ENCODE results near the gene RAET1E.
"Not testable (repeated sequence)": the region's sequence is repeated elsewhere in the genome, so short reads cannot be mapped to it uniquely, and the experiment has no call there.

RAET1E gene

DNA sequence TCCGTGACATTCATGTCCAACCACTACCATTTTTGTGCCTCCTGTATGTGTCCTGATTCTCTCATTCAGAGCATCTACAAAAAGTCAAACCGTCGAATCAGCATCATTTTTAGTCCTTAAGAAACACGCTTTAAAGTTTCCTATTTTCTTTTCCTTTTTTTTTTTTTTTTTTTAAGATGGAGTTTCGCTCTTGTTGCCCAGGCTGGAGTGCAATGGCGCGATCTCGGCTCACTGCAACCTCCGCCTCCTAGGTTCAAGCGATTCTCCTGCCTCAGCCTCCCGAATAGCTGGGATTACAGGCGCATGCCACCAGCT is 35.5 kb downstream of the RAET1E start:
- not testable (repeated sequence) for DNase-seq (ENCODE audit: low spot score)

DNA sequence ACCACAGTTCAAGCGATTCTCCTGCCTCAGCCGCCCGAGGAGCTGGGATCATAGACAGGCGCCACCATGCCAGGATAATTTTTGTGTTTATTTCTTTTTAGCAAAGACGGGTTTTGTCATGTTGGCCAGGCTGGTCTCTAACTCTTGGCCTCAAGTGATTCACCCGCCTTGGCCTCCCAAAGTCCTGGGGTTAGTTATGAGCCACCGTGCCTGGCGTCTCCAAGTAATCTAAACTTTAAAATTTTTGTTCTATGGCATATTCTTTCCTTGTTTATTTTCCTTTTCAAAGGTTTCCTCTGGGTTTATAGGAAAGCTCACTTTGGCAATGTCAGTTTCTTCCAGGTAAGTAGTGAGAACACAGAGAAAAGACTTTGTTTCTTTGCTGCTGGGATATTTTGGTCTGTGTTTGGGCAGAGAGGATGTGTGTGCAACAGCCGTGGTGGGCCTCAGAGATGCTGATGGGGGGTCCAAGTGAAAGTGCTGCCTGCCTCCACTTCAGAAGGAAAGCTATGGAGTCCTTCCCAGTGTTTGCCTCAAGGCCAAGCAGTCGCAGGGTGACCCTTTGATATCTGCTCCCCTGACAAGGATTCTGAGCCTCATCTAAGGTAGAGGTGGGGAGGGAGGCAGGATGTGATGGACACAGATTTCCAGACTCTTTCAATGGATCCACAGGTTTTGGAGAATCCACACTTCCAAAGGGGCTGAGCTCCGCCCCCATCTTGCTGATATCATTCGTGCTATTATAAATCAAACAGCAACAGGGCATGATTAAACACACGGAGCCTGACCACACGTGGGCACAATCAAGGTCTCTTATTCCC is 36.1 kb downstream of the RAET1E start:
- no peak for DNase-seq (ENCODE audit: low spot score)

DNA sequence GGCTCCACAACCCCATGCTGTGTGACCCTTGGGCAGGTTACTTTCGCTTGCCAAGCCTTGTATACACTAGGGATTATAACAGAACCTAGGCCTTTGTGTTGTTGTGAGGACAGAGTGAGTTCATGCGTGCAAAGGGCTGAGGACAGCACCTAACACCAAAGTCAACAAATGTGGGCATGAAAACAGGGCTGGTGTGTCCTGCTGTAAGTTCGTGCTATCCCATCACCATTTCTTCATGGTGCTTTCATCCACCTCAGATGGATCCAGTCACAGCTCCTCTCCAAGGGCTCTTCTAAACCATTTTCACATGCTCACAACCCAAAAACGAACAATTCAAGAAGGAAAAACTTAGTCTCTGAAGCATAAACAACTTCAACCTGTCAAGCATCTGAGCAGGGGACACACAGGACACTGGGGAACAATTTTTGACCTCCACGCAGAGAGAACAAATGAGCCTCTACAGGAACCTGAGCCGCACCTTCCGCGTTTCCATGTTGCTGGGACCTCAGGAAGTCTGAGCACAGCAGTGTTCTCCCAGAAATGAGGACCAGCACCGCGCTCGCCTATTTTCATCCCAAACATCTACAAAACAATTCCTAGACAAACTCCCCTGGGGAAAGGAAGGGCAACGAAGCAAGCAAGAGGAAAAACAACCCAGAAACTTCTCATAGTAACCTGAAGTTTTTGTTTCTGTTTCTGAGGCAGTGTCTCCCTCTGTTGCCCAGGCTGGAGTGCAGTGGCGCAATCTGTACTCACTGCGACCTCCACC is 36.9 kb downstream of the RAET1E start:
- no peak for DNase-seq (ENCODE audit: low spot score)

DNA sequence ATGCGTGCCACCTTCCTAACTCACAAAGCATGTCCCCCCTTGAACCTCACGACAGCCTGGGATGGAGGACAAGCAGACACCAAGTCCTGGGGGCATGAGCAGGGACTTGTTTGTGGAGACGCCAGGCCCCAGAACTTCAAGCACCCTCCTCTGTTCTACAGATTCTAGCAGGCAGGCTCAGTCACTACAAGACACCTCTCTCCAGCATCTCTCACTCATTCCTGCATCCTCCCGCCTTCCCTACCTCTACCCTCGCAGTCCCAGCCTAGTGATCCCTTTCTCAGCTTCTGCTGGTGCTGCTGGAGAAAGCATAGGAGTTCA is 37.4 kb downstream of the RAET1E start:
- DNase-seq (ENCODE audit: low spot score), result no peak

DNA sequence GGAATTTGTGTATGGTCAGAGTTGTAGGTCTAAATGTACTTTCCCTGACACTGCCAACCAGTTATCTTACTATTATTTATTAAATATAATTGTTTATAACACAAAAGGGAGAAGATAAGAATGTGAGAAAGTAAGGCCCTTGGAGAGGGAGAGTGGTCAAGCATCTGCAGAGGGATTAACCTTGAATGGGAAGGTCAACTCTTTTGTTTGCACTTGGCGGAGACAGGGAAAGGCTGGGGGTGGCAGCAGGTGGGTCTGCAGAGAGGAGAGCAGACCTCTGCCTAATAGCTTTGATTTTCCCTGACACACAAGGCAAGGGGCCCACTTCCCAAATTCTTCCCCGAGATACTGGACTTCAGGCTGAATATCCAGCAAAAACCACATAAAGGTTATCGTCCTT is 38.0 kb downstream of the RAET1E start:
- no peak for DNase-seq (ENCODE audit: low spot score)

DNA sequence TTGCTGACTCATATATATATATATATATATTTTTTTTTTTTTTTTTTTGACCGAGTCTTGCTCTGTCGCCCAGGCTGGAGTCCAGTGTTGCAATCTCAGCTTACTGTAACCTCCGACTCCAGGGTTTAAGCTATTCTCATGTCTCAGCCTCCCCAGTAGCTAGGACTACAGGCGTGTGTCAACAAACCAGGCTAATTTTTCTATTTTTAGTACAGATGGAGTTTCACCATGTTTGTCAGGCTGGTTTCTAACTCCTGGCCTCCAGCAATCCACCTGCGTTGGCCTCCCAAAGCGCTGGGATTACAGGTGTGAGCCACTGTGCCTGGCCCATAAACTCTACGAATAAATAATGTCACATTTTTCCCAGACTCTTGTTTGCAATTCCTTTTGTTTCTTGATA is 38.5 kb downstream of the RAET1E start:
- DNase-seq (ENCODE audit: low spot score), result no peak

DNA sequence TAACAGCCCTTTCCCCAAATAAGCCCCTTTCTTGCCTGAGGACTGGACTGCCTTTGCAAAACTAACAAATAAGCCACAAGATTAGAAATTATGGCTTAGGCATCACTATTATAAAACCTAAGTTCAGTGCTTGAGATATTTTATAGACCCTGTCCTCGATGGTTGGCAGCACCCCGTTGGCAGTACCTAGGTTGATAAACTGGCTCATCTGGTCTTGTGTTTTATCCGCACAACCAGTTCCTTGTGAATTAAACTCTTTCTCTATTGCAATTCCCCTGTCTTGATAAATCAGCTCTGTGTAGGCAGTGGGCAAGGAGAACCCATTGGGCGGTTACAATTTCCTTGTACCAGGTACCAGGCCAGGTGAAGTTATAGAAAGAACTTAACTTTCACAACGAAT is 40.4 kb downstream of the RAET1E start:
- DNase-seq (ENCODE audit: low spot score), result no peak

DNA sequence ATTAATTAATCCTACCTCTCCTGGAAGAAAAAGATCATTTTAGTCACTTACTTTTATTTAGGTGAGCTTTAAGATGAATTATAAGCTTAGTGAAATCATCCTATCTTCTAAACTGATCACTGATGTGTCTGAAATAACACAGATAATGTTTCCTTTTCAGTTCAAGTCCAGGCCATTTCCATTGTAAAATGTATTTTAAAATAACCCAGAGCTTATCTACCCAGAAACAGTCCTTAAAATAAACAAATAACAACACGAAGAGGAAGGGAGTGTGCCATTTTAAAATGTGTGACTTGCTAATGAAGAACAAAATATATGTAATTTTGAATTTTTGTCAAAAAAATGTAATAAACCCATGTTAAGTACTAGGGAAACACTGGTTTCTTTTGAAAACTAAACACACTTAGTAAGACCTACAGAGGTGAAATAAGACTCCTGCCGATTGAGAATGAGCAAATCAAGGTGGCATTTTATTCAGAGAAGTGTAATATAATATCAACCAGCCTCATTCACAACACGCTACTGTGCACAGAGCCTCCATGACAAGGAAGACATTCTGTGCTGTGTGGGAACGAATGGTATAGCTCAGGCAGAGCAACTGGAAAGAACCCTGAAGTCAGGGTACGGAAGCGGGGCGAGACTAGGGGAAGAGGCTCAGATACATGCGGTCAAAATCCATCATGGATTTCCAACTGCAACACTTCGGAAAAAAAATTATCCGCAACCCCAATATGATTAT is 41.5 kb downstream of the RAET1E start:
- DNase-seq (ENCODE audit: low spot score), result no peak

DNA sequence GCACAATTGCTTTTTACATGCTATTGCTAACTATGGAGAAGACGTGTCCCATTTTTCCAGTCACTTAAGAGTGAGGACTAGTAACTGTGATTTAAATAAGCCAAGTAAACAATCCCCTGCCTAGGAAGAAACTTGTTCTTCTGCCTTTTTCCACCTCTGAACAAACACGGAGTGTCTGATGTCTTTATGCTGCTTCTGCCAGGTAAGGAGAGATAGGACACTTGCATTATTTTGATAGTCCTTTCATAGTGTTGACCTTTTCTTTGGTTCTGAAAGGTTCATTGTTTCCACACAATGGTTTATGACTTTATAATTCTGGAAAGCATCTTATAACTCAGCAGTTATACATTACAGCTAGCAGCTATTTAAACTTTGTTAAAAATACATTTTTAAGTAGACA is 42.2 kb downstream of the RAET1E start:
- DNase-seq (ENCODE audit: low spot score), result no peak

DNA sequence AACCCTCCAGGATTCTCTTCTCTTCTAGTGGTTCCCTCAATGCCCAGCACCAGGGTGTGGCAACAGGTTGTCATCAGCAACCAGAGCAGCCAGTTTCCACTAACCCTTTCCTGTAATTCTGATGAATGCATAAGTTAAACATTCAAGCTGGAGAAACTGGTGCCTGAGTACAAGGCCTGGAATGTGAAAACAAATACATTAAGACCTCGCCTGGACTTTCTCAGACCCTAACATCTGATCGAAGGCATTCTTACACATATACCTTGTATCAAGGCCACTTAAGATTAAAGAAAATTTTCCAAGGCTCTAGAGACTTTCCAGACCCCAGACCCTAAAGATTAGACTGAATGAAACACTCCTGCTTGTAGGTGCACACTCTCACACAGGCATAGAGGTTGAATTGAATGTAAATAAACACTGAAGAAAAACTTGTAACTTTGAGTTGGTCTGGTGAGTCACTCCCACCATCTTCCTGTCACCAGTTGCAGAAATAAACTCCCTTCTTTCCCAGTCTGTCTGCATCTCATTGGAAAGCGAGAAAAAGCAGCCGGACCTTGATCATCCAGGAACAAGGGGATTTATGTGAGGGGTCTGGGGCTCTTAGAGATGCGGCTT is 42.8 kb downstream of the RAET1E start:
- no peak for DNase-seq (ENCODE audit: low spot score)

DNA sequence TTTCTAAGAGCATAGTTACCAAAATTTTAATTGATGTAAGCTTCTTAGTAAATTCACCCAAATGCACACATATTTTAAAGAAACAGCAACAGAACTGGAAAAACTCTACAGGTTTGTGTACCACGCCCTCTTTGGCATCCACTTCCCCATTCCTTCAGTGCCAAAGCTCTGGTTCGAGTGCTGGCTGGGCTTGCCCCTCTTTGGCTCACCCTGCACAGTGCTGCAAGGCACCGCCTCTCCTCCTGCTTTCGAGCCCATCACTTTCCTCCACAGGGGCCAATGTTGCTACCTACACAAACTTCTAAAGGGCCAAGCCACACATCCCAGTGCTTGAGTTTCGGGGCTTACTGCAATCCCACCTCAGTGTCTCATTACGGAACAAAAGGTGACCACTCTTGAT is 43.4 kb downstream of the RAET1E start:
- DNase-seq (ENCODE audit: low spot score), result no peak

DNA sequence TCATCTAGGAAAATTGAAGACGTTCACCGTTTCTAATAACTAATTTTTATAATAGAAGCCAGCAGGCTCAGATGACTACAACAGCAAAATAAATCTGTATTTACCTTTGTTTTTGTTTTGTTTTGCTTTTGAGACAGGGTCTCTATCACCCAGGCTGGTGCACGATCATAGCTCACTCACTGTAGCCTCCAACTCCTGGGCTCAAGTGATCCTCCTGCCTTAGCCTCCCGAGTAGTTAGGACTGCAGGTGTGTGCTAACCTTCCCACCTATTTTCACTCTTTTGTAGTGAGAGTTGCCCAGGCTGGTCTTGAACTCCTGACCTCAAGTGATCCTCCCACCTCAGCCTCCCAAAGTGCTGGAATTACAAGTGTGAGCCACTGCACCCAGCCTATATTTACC is 43.9 kb downstream of the RAET1E start:
- DNase-seq (ENCODE audit: low spot score), result not testable (repeated sequence)

DNA sequence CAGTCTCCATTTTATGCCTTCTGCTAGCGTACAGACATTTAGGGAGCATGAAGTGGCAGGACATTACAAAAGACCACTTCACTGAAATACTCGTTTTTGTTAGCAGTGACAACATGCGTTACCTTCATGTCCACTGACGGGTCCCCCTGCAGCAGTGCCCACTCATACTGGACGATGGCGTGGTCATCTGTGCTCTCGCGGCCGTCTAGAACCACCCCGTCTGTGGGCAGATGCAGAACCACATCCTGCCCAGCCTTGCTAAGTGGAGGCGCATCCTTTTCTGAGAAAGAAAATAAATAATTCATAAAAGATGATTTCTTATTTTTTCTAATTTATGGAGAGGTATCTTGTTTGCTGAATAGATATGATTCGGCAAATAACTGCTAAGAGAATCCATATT is 45.0 kb downstream of the RAET1E start:
- DNase-seq (ENCODE audit: low spot score), result no peak

DNA sequence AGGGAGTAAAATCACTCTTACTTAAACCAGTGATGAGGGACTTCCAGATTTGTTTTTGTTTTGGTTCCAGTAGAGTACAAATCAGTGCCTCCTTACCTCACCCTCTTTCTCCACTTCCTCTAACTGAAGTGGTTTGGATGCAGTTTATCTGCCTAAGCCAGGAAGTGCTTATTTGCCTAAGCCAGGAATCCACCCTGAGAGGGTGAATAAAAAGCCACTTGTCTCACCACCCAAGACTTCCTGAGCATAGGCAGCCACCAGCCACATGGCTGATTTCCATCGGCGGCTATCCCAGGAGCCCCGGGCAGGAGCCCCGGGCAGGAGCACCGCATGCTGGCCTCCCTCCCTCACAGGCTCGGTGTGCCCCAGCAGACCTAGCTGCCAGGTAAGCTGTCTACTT is 45.7 kb downstream of the RAET1E start:
- DNase-seq (ENCODE audit: low spot score), result no peak

DNA sequence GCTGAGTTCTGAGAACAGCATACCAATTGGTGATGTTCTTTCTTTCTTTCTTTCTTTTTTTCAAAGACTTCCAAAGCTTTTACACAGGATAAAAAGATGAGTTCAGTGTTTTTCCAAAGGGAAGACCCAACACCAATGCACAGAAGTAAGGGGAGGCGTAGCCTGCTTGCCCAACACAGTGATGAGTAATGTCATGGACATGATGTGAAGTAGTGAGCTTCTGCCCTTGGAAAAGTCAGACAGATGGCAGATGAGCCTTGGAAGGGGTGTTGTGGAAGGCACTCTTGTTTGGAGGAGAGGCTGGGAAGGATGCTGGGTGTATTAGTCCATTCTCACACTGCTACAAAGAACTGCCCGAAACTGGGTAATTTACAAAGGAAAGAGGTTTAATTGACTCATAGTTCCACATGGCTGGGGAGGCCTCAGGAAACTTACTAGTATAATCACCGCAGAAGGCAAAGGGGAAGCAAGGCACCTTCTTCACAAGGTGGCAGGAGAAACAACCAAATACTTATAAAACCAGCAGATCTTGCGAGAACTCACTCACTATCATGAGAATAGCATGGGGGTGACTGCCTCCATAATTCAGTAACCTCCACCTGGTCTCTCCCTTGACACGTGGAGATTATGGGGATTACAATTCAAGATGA is 46.3 kb downstream of the RAET1E start:
- DNase-seq (ENCODE audit: low spot score), result no peak

DNA sequence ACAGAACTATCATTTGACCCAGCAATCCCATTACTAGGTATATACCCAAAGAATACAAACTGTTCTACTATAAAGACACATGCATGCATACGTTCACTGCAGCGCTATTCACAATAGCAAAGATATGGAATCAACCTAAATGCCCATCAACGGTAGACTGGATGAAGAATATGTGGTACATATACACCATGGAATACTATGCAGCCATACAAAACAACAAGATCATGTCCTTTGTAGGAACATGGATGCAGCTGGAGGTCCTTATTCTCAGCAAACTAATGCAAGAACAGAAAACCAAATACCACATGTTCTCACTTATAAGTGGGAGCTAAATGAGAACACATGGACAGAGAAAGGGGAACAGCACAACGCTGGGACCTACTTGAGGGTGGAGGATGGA is 49.6 kb downstream of the RAET1E start:
- DNase-seq (ENCODE audit: low spot score), result not testable (repeated sequence)

Data from Ammon's horn (tissue), 1 donor.